Prostate gland (tissue), 2 donors: ENCODE measurements around the gene CDH11. TPM values are rescaled to one million over a fixed set of nuclear protein-coding genes. Genes with fewer than 3 reads are reported as not detected.

ENCODE experiments used
- DNase-seq: peaks from one replicate; pipeline ENCODE4 v3.0.0-alpha.2; 2019; ENCODE audit warnings: low spot score
- H3K27ac ChIP-seq, 2 donors: fragments of 200-600 bp; sonication (generic); 2 replicates each; pipeline ENCODE4 v1.5.1; 2017 to 2019
- H3K27me3 ChIP-seq: fragments of 200-600 bp; sonication (generic); replicated peaks from 2 replicates; pipeline ENCODE4 v1.5.1; 2019; ENCODE audit not compliant: insufficient read depth
- H3K36me3 ChIP-seq, 2 donors: fragments of 200-600 bp; sonication (generic); 1 replicate in 1 of 2; 2 replicates in 1 of 2; pipeline versions ENCODE4 v1.5.1 to v1.8.1; 2017 to 2019
- H3K4me1 ChIP-seq: fragments of 200-600 bp; sonication (generic); replicated peaks from 2 replicates; pipeline ENCODE4 v1.5.1; 2019
- H3K4me3 ChIP-seq, 2 donors: fragments of 200-600 bp; sonication (generic); 2 replicates each; pipeline ENCODE4 v1.5.1; 2017 to 2019
- H3K9me3 ChIP-seq: fragments of 200-600 bp; sonication (generic); 2 replicates; pipeline ENCODE4 v1.5.1; 2017
- POLR2A ChIP-seq: fragments of 450-650 bp; IDR thresholded peaks from one replicate; pipeline ENCODE4 v1.6.1; 2016; ENCODE audit warnings: antibody characterized with exemption, mild to moderate bottlenecking
- POLR2AphosphoS5 ChIP-seq: sonication (generic); formaldehyde crosslinking; IDR thresholded peaks from one replicate; pipeline ENCODE4 v1.6.1; 2017; ENCODE audit warnings: antibody characterized with exemption
- WGBS: methylation state at CpG from one replicate; pipeline ENCODE4 v1.1.5; 2018; 5-methylcytosine and 5-hydroxymethylcytosine counted together
- intact Hi-C: fragments of 100-400 bp; cut with DNase I; formaldehyde crosslinking; loops from one replicate; pipeline ENCODE4 v1.14.2; 2022
- total RNA-seq, 2 donors: library from RNA; depleted of rRNA; stranded (reverse); fragments of >200 nt; gene quantifications; one replicate each; pipeline ENCODE4 v1.1.0, GENCODE V29; 2016
- TF ChIP-seq, protein P1 (sequence below), 4 experiments: fragments of 200-600 bp in 2 of 4; fragments of 450-650 bp in 2 of 4; sonication (generic) in 2 of 4; IDR thresholded peaks; 1 replicate in 3 of 4; 2 replicates in 1 of 4; pipeline ENCODE4 v1.5.1; 2016 to 2019; ENCODE audit warnings: antibody characterized with exemption in 4 of 4, mild to moderate bottlenecking in 2 of 4, moderate library complexity in 2 of 4

Gene CDH11
- total RNA-seq, 2 donors from 2014 or later: 24.2 to 70.5 TPM

DNA sequence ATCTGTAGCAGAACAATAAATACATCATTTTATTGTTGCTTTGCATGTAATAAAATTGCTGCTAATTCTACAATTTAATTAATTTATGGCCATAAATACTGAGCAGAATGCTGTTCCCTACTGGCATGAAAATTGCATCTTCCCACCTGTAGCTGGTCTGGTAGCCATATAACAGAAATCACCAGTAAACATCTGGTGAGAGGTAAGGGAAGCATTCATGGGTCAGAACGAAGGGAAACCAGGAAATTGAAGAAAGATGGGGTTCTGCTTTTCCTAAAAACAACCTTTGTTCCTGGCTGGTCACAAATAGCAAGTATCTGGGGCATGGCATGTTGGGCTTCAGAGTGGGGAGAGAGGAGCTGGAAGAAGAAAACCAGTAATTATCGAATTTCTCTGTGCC, 128.4 kb downstream of the CDH11 start:
- intact Hi-C loops: no loop called here
- no peaks in the 10 kb centered on the region for H3K4me1 ChIP-seq
- no peaks in the 10 kb centered on the region for H3K36me3 ChIP-seq
- H3K9me3 ChIP-seq: no peaks in the 10 kb centered on the region
- DNase-seq: no peak
- TF ChIP-seq POLR2AphosphoS5 (no peak), POLR2A (no peak)
- TF ChIP-seq, protein P1, sequence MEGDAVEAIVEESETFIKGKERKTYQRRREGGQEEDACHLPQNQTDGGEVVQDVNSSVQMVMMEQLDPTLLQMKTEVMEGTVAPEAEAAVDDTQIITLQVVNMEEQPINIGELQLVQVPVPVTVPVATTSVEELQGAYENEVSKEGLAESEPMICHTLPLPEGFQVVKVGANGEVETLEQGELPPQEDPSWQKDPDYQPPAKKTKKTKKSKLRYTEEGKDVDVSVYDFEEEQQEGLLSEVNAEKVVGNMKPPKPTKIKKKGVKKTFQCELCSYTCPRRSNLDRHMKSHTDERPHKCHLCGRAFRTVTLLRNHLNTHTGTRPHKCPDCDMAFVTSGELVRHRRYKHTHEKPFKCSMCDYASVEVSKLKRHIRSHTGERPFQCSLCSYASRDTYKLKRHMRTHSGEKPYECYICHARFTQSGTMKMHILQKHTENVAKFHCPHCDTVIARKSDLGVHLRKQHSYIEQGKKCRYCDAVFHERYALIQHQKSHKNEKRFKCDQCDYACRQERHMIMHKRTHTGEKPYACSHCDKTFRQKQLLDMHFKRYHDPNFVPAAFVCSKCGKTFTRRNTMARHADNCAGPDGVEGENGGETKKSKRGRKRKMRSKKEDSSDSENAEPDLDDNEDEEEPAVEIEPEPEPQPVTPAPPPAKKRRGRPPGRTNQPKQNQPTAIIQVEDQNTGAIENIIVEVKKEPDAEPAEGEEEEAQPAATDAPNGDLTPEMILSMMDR (IDR thresholded peaks at IDR 0.05): no peak
- no peak overlapping the region for H3K4me3 ChIP-seq
- no peak overlapping the region for H3K27ac ChIP-seq
- WGBS: 55% methylated on average over 2 of the region's 2 CpGs
- no peaks in the 10 kb centered on the region for H3K27me3 ChIP-seq

DNA sequence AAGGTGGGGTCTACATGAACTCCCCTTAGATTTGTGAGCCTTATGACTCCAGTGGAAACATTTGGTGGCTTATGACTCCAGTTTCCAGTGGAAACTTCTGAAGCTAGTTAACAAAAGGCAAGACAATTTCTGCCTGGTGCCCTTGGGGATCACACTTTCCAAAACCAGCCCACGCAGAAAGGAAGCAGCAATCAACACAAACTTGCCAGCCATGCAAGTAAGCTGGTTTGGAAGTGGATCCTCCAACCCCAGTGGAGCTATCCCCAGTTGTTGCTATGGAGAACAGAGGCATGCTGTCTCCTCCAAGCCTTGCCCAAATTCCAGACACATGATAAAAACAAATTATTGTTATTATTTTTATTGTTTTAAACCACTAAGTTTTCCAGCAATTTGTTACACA, 130.9 kb downstream of the CDH11 start:
- H3K9me3 ChIP-seq: no peaks in the 10 kb centered on the region
- no peak overlapping the region for H3K27ac ChIP-seq
- WGBS: 77% methylated on average over 1 of the region's 1 CpG
- no peaks in the 10 kb centered on the region for H3K36me3 ChIP-seq
- DNase-seq: no peak
- H3K4me3 ChIP-seq: no peak overlapping the region
- no peak for TF ChIP-seq POLR2A
- TF ChIP-seq, protein P1 (IDR thresholded peaks at IDR 0.05): no peak
- TF ChIP-seq POLR2AphosphoS5: no peak
- H3K4me1 ChIP-seq: no peaks in the 10 kb centered on the region
- intact Hi-C loops: no loop called here
- no peaks in the 10 kb centered on the region for H3K27me3 ChIP-seq

DNA sequence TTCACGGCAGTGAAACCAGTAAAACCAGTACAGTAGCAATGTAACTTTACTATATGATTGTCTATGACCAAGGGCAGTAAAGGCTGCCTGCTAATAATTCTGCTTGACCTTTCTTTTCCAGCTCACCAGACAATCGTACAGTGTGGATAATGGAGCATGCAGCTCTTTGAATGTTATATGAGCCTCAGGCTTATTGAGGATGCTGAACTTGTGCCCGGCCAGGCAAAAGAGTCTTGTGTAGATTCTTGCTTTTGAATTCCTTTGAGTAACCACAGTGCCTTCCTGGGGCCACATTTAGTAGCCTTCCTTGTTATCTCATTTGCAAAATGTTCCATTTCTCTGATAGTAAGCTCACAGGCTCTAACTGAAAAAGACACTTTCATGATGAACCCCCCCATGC, 131.8 kb downstream of the CDH11 start:
- TF ChIP-seq, protein P1 (IDR thresholded peaks at IDR 0.05): no peak
- TF ChIP-seq POLR2AphosphoS5 (no peak), POLR2A (no peak)
- Histone ChIP-seq H3K27ac (no peak overlapping the region), H3K27me3 (no peaks in the 10 kb centered on the region), H3K36me3 (no peaks in the 10 kb centered on the region), H3K9me3 (no peaks in the 10 kb centered on the region), H3K4me3 (no peak overlapping the region), H3K4me1 (no peaks in the 10 kb centered on the region)
- intact Hi-C loops: no loop called here
- no peak for DNase-seq
- WGBS: 52% methylated on average over 3 of the region's 3 CpGs

DNA sequence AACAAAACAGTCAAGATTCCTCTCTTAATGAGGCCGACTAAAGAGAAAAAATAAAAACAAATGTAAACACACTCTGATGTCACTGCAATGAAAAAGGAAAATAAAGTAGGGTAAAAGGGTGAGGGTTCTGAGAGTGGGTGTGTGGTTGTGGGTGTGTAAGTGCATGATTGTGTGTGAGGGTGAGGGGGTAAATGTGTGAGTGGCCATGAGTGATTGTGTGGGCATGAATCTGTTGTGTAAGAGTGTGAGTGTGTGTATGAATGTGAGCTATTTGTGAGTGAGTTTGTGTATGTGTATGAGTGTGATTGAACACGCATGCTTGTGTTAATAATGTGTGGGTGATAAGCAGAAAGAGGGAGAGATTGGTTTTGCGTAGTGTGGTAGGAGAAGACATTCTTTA, 132.8 kb downstream of the CDH11 start:
- 91% methylated on average over 3 of the region's 3 CpGs for WGBS
- no peak overlapping the region for H3K27ac ChIP-seq
- intact Hi-C loops: no loop called here

DNA sequence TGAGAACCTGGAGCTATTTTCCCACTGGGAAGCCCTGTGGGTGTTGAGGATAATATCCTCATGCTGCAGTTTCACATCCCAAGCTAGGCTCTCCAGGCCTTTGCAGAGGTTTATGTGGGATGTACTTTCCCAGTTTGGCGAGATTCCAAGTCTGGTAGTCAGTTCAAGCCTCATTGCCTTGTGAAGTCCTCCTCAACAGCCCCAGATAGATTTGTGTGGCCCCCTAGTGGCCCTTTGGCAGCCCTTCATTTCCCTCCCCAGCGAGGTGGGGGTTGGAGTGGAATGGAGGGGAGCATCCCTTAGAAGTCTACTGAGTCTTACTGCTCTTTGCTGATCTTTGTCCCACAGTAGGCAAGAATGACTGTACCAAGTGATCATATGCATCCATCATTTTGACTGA, 137.9 kb downstream of the CDH11 start:
- intact Hi-C loops: no loop called here
- Histone ChIP-seq H3K4me1 (no peaks in the 10 kb centered on the region), H3K36me3 (no peaks in the 10 kb centered on the region), H3K27ac (no peak overlapping the region), H3K4me3 (no peak overlapping the region), H3K9me3 (no peaks in the 10 kb centered on the region), H3K27me3 (no peaks in the 10 kb centered on the region)
- DNase-seq: no peak
- TF ChIP-seq, protein P1 (IDR thresholded peaks at IDR 0.05): peak in 1 of 4 experiments; percentile 34
- no peak for TF ChIP-seq POLR2AphosphoS5
- TF ChIP-seq POLR2A: no peak
- WGBS: 27% methylated on average over 2 of the region's 2 CpGs

More for the DNA sequence above, 132.8 kb downstream of the CDH11 start:
- Histone ChIP-seq H3K36me3 (no peaks in the 10 kb centered on the region), H3K4me1 (no peaks in the 10 kb centered on the region), H3K9me3 (no peaks in the 10 kb centered on the region), H3K4me3 (no peak overlapping the region), H3K27me3 (no peaks in the 10 kb centered on the region)
- DNase-seq: no peak
- TF ChIP-seq POLR2A: no peak
- TF ChIP-seq POLR2AphosphoS5: no peak
- TF ChIP-seq, protein P1 (IDR thresholded peaks at IDR 0.05): no peak
